ENCODE results near the gene TMEM53. TPM values are rescaled to one million over a fixed set of nuclear protein-coding genes. Genes with fewer than 3 reads are reported as not detected.

Gene TMEM53
- total and polyA plus RNA-seq, 2 donors (not counting 1 experiment from before 2014, with no cell fraction given): 8.1 to 11.6 TPM

DNA sequence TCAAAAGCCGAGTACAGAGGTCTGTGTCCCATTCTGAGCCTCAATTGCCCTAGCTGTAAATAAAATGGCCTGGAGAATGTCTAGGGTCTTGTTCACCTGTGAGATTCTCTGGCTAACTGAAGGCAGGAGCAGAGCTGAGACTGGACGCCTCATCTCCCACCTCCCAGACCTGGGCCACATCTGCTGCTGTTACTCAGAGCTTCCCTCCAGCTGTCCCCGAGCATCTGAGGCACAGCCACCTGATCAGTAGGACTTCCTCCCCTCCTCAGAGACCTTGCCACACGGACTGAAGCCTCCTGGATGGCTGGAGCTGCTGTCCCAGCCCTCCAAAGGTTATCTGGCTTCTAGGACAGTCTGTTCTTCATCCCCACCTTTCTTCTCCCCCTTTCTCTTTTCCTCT, 62.4 kb downstream of the TMEM53 start:
- Histone ChIP-seq H2AFZ (ENCODE audit: low read length) (no peak overlapping the region), H3K4me1 (ENCODE audit: control insufficient read depth, extremely low read depth, insufficient read depth, low read length) (no peaks in the 10 kb centered on the region)
- TF ChIP-seq EZH2 (IDR thresholded peaks at IDR 0.05; ENCODE audit: low read length, missing control alignments) (no peak), CTCF (conservative IDR thresholded peaks at IDR 0.05 in 1 of 2, IDR thresholded peaks at IDR 0.05 in 1 of 2; ENCODE audit: low read depth in 1 of 2, low read length in 2 of 2) (no peak)

GRCh38 chr1:44611419-44611818, 62.9 kb downstream of the TMEM53 start:
- Histone ChIP-seq H4K20me1 (ENCODE audit: control insufficient read depth, extremely low read depth, insufficient read depth, low read length) (no peaks in the 10 kb centered on the region), H3K9me3 (ENCODE audit: control insufficient read depth, insufficient read depth, low read depth, low read length) (no peaks in the 10 kb centered on the region), H3K4me3 (replicated peaks in 1 of 4; ENCODE audit: control extremely low read depth in 1 of 4, insufficient read depth in 1 of 4, low read depth in 3 of 4, low read length in 4 of 4) (no peak overlapping the region), H2AFZ (ENCODE audit: low read length) (no peak overlapping the region), H3K4me1 (ENCODE audit: control insufficient read depth, extremely low read depth, insufficient read depth, low read length) (no peaks in the 10 kb centered on the region), H3K36me3 (ENCODE audit: control insufficient read depth, insufficient read depth, low read length) (no peaks in the 10 kb centered on the region), H3K27me3 (ENCODE audit: control insufficient read depth, insufficient read depth, low read length) (no peaks in the 10 kb centered on the region), H3K27ac (ENCODE audit: insufficient read depth, low read length) (no peak overlapping the region), H3K79me2 (ENCODE audit: control insufficient read depth, insufficient read depth, low read length) (no peaks in the 10 kb centered on the region), H3K4me2 (ENCODE audit: extremely low read depth, insufficient read depth, low read length) (no peak overlapping the region), H3K9ac (ENCODE audit: insufficient read depth, low read length) (no peak overlapping the region)
- TF ChIP-seq EZH2 (IDR thresholded peaks at IDR 0.05; ENCODE audit: low read length, missing control alignments) (no peak), CTCF (conservative IDR thresholded peaks at IDR 0.05 in 1 of 2, IDR thresholded peaks at IDR 0.05 in 1 of 2; ENCODE audit: low read depth in 1 of 2, low read length in 2 of 2) (no peak)
- no peak for DNase-seq (ENCODE audit: low read depth in 2 of 2)

More for the DNA sequence above, 62.4 kb downstream of the TMEM53 start:
- Histone ChIP-seq H3K4me3 (replicated peaks in 1 of 4; ENCODE audit: control extremely low read depth in 1 of 4, insufficient read depth in 1 of 4, low read depth in 3 of 4, low read length in 4 of 4) (no peak overlapping the region), H3K27ac (ENCODE audit: insufficient read depth, low read length) (no peak overlapping the region), H3K4me2 (ENCODE audit: extremely low read depth, insufficient read depth, low read length) (no peak overlapping the region), H3K27me3 (ENCODE audit: control insufficient read depth, insufficient read depth, low read length) (no peaks in the 10 kb centered on the region), H3K9ac (ENCODE audit: insufficient read depth, low read length) (no peak overlapping the region), H3K36me3 (ENCODE audit: control insufficient read depth, insufficient read depth, low read length) (no peaks in the 10 kb centered on the region), H4K20me1 (ENCODE audit: control insufficient read depth, extremely low read depth, insufficient read depth, low read length) (no peaks in the 10 kb centered on the region), H3K79me2 (ENCODE audit: control insufficient read depth, insufficient read depth, low read length) (no peaks in the 10 kb centered on the region), H3K9me3 (ENCODE audit: control insufficient read depth, insufficient read depth, low read depth, low read length) (no peaks in the 10 kb centered on the region)
- DNase-seq (ENCODE audit: low read depth in 2 of 2): no peak

DNA sequence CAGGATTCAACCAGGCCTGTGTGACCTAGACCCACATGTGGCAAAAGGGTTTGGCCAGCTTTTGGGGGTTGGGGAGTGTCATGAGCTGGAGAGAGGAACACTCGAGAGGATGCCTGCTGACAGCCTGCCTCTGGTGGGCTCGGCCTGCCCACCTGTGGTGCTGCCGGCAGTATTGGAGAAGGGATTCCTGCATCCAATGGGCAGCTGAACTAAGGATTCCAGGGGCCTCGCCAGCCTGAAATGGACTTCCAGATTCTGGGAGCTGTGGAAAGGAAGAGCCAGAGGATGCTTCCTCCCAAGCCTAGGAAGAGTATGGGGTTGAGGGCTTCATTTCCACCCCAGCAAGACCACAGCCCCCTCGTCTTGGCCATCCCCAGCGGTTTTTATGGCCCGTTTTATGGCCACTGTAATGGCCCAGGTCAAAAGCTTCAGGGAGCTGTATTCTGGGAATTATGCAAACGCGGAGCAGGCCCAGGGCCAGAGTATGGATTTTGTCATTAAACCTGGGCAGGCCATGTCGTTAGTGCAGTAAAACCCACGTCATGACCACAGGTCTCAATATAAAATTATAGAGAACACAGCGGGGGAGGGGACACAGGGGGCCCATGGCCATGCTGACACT, 63.6 kb downstream of the TMEM53 start:
- DNase-seq (ENCODE audit: low read depth in 2 of 2): no peak

More for the DNA sequence above, 63.6 kb downstream of the TMEM53 start:
- TF ChIP-seq CTCF (conservative IDR thresholded peaks at IDR 0.05 in 1 of 2, IDR thresholded peaks at IDR 0.05 in 1 of 2; ENCODE audit: low read depth in 1 of 2, low read length in 2 of 2): no peak
- TF ChIP-seq EZH2 (IDR thresholded peaks at IDR 0.05; ENCODE audit: low read length, missing control alignments): no peak
- no peaks in the 10 kb centered on the region for H4K20me1 ChIP-seq (ENCODE audit: control insufficient read depth, extremely low read depth, insufficient read depth, low read length)
- no peak overlapping the region for H3K9ac ChIP-seq (ENCODE audit: insufficient read depth, low read length)
- H3K9me3 ChIP-seq (ENCODE audit: control insufficient read depth, insufficient read depth, low read depth, low read length): no peaks in the 10 kb centered on the region
- no peak overlapping the region for H2AFZ ChIP-seq (ENCODE audit: low read length)
- H3K79me2 ChIP-seq (ENCODE audit: control insufficient read depth, insufficient read depth, low read length): no peaks in the 10 kb centered on the region
- no peaks in the 10 kb centered on the region for H3K27me3 ChIP-seq (ENCODE audit: control insufficient read depth, insufficient read depth, low read length)
- no peaks in the 10 kb centered on the region for H3K4me1 ChIP-seq (ENCODE audit: control insufficient read depth, extremely low read depth, insufficient read depth, low read length)
- no peak overlapping the region for H3K4me3 ChIP-seq (replicated peaks in 1 of 4; ENCODE audit: control extremely low read depth in 1 of 4, insufficient read depth in 1 of 4, low read depth in 3 of 4, low read length in 4 of 4)
- no peak overlapping the region for H3K4me2 ChIP-seq (ENCODE audit: extremely low read depth, insufficient read depth, low read length)
- H3K27ac ChIP-seq (ENCODE audit: insufficient read depth, low read length): no peak overlapping the region
- H3K36me3 ChIP-seq (ENCODE audit: control insufficient read depth, insufficient read depth, low read length): no peaks in the 10 kb centered on the region
